ENCODE results near the gene CMC2. TPM values are rescaled to one million over a fixed set of nuclear protein-coding genes. Genes with fewer than 3 reads are reported as not detected.

Gene CMC2
- 33.4 TPM for total RNA-seq
- polyA plus RNA-seq (ENCODE audit: insufficient read depth, low read depth, low replicate concordance), result 146 TPM
- long read RNA-seq, donor 1, full-length matches to known transcripts, result 19 of 35 reads
- long read RNA-seq, donor 1, partial matches to known transcripts, result 7 of 35 reads
- long read RNA-seq, donor 1, other reads (novel, unspliced or antisense), result 9 of 35 reads
- long read RNA-seq, donor 2, full-length matches to known transcripts, result 30 of 55 reads
- long read RNA-seq, donor 2, partial matches to known transcripts, result 20 of 55 reads
- long read RNA-seq, donor 2, other reads (novel, unspliced or antisense), result 5 of 55 reads
- long read RNA-seq, donor 3, full-length matches to known transcripts, result 31 of 47 reads
- long read RNA-seq, donor 3, partial matches to known transcripts, result 8 of 47 reads
- long read RNA-seq, donor 3, other reads (novel, unspliced or antisense), result 8 of 47 reads
- long read RNA-seq, donor 4, full-length matches to known transcripts, result 24 of 35 reads
- long read RNA-seq, donor 4, partial matches to known transcripts, result 0 of 35 reads
- long read RNA-seq, donor 4, other reads (novel, unspliced or antisense), result 11 of 35 reads
- long read RNA-seq, donor 5, full-length matches to known transcripts, result 3 of 3 reads
- long read RNA-seq, donor 5, partial matches to known transcripts, result 0 of 3 reads
- long read RNA-seq, donor 5, other reads (novel, unspliced or antisense), result 0 of 3 reads
- long read RNA-seq, donor 6, full-length matches to known transcripts, result 56 of 135 reads
- long read RNA-seq, donor 6, partial matches to known transcripts, result 37 of 135 reads
- long read RNA-seq, donor 6, other reads (novel, unspliced or antisense), result 42 of 135 reads
- long read RNA-seq, donor 7, full-length matches to known transcripts, result 16 of 22 reads
- long read RNA-seq, donor 7, partial matches to known transcripts, result 0 of 22 reads
- long read RNA-seq, donor 7, other reads (novel, unspliced or antisense), result 6 of 22 reads
- long read RNA-seq, donor 8, full-length matches to known transcripts, result 37 of 54 reads
- long read RNA-seq, donor 8, partial matches to known transcripts, result 0 of 54 reads
- long read RNA-seq, donor 8, other reads (novel, unspliced or antisense), result 17 of 54 reads
- long read RNA-seq, donor 9, full-length matches to known transcripts, result 19 of 19 reads
- long read RNA-seq, donor 9, partial matches to known transcripts, result 0 of 19 reads
- long read RNA-seq, donor 9, other reads (novel, unspliced or antisense), result 0 of 19 reads
- long read RNA-seq, donor 10, full-length matches to known transcripts, result 19 of 19 reads
- long read RNA-seq, donor 10, partial matches to known transcripts, result 0 of 19 reads
- long read RNA-seq, donor 10, other reads (novel, unspliced or antisense), result 0 of 19 reads

GRCh38 chr16:81006813-81007695 is at the start of gene CMC2, which contains the start of gene CENPN:
Gene CMC2 (minus strand): TSS chr16:81006885. CDS start chr16:80997394, 9,491 bp downstream.
Gene CENPN (plus strand): TSS chr16:81007214. CDS start chr16:81011940, 4,726 bp downstream.
- H3K9ac ChIP-seq (ENCODE audit: low read length in 3 of 3), result peak within 1 kb of the TSS; percentile 90 to 99 (median 98)
- peak within 1 kb of the TSS; percentile 100 for H3K27ac ChIP-seq (ENCODE audit: low read depth in 2 of 2, low read length in 2 of 2)
- no peak for TF ChIP-seq CTCF (IDR thresholded peaks at IDR 0.05; ENCODE audit: borderline replicate concordance, extremely low read depth, insufficient read depth)
- no peaks in the 10 kb centered on the region for H3K27me3 ChIP-seq (ENCODE audit: control insufficient read depth, insufficient read depth, low read length)
- no peak for FAIRE-seq
- peak within 1 kb of the TSS; percentile 89 to 99 (median 92) for H3K4me3 ChIP-seq (ENCODE audit: low read length in 3 of 3)
- intact Hi-C loops (cut with DNase I), result no loop called here
- no peaks in the 10 kb centered on the region for H3K36me3 ChIP-seq (ENCODE audit: control insufficient read depth in 2 of 3, insufficient read depth in 3 of 3, low read length in 3 of 3)
- no peaks in the 10 kb centered on the region for H3K9me3 ChIP-seq (ENCODE audit: control insufficient read depth in 2 of 3, insufficient read depth in 1 of 3, low read length in 3 of 3)
- DNase-seq, result peak; percentile 99 to 100 (median 99)
- peaks cover 0 to 13% (median 0%) of the 10 kb centered on the region in 3 donors for H3K4me1 ChIP-seq (ENCODE audit: control insufficient read depth in 2 of 3, insufficient read depth in 2 of 3, low read depth in 1 of 3, low read length in 3 of 3)

- Histone ChIP-seq H3K4me1 (ENCODE audit: control insufficient read depth in 2 of 3, insufficient read depth in 2 of 3, low read depth in 1 of 3, low read length in 3 of 3) (no peaks in the 10 kb centered on the region), H3K36me3 (ENCODE audit: control insufficient read depth in 2 of 3, insufficient read depth in 3 of 3, low read length in 3 of 3) (no peaks in the 10 kb centered on the region), H3K9ac (ENCODE audit: low read length in 3 of 3) (no peak overlapping the region), H3K27ac (ENCODE audit: low read depth in 2 of 2, low read length in 2 of 2) (no peak overlapping the region), H3K27me3 (ENCODE audit: control insufficient read depth, insufficient read depth, low read length) (no peaks in the 10 kb centered on the region), H3K9me3 (ENCODE audit: control insufficient read depth in 2 of 3, insufficient read depth in 1 of 3, low read length in 3 of 3) (peaks cover 0 to 7% (median 0%) of the 10 kb centered on the region in 3 donors), H3K4me3 (ENCODE audit: low read length in 3 of 3) (no peak overlapping the region)
- DNase-seq (no peak), FAIRE-seq (no peak)
- no peak for TF ChIP-seq CTCF (IDR thresholded peaks at IDR 0.05; ENCODE audit: borderline replicate concordance, extremely low read depth, insufficient read depth)
- intact Hi-C loops (cut with DNase I), result no loop called here
These were observed 47.1 kb upstream of the CMC2 start for GRCh38 chr16:81053761-81054160.

GRCh38 chr16:81042821-81043220 is 36.1 kb upstream of the CMC2 start:
- H3K27me3 ChIP-seq (ENCODE audit: control insufficient read depth, insufficient read depth, low read length), result no peaks in the 10 kb centered on the region
- H3K36me3 ChIP-seq (ENCODE audit: control insufficient read depth in 2 of 3, insufficient read depth in 3 of 3, low read length in 3 of 3), result peaks cover 4 to 34% (median 30%) of the 10 kb centered on the region in 3 donors
- no peak for DNase-seq
- H3K4me1 ChIP-seq (ENCODE audit: control insufficient read depth in 2 of 3, insufficient read depth in 2 of 3, low read depth in 1 of 3, low read length in 3 of 3), result no peaks in the 10 kb centered on the region
- intact Hi-C loops (cut with DNase I), result no loop called here
- no peak overlapping the region for H3K27ac ChIP-seq (ENCODE audit: low read depth in 2 of 2, low read length in 2 of 2)
- no peak overlapping the region for H3K9ac ChIP-seq (ENCODE audit: low read length in 3 of 3)
- H3K9me3 ChIP-seq (ENCODE audit: control insufficient read depth in 2 of 3, insufficient read depth in 1 of 3, low read length in 3 of 3), result no peaks in the 10 kb centered on the region
- TF ChIP-seq CTCF (IDR thresholded peaks at IDR 0.05; ENCODE audit: borderline replicate concordance, extremely low read depth, insufficient read depth), result no peak
- no peak overlapping the region for H3K4me3 ChIP-seq (ENCODE audit: low read length in 3 of 3)
- FAIRE-seq, result no peak

Data from kidney (tissue), 22 donors.